GM19452 (cell line): ENCODE measurements around the gene OR4S1.
"Not testable (repeated sequence)": the region's sequence is repeated elsewhere in the genome, so short reads cannot be mapped to it uniquely, and the experiment has no call there.

Experiments
- ATAC-seq: cut with Tn5 transposase; IDR thresholded peaks from one replicate; pipeline ENCODE4 v1.9.1; 2021; ENCODE audit not compliant: unreplicated experiment

OR4S1 gene

GRCh38 chr11:48305923-48306322 is at the start of gene OR4S1:
Gene OR4S1 (plus strand): TSS chr11:48306223. CDS start chr11:48306223, 0 bp downstream.
- no peak for ATAC-seq

GRCh38 chr11:48261600-48261999 is 44.4 kb upstream of the OR4S1 start:
- no peak for ATAC-seq

- no peak for ATAC-seq
Observed at GRCh38 chr11:48263423-48263911, 42.6 kb upstream of the OR4S1 start, which contains the start of gene OR4X1. Gene OR4X1 (plus strand): TSS chr11:48263861. CDS start chr11:48263861, 0 bp downstream.

GRCh38 chr11:48270621-48271020 is 35.4 kb upstream of the OR4S1 start:
- no peak for ATAC-seq

GRCh38 chr11:48272606-48273005 is 33.4 kb upstream of the OR4S1 start:
- no peak for ATAC-seq

- peak; percentile 73 for ATAC-seq
Observed at GRCh38 chr11:48307760-48308386, 1.9 kb downstream of the OR4S1 start.

GRCh38 chr11:48313590-48313989 is 7.6 kb downstream of the OR4S1 start:
- not testable (repeated sequence) for ATAC-seq

GRCh38 chr11:48319813-48320212 is 13.8 kb downstream of the OR4S1 start:
- ATAC-seq: not testable (repeated sequence)

GRCh38 chr11:48324620-48325019 is 18.6 kb downstream of the OR4S1 start, which contains the start of gene OR4C3:
Gene OR4C3 (plus strand): TSS chr11:48324920. CDS start chr11:48325022, 102 bp downstream.
- not testable (repeated sequence) for ATAC-seq

GRCh38 chr11:48341466-48341865 is 35.4 kb downstream of the OR4S1 start:
- no peak for ATAC-seq

GRCh38 chr11:48342505-48342904 is 36.5 kb downstream of the OR4S1 start:
- not testable (repeated sequence) for ATAC-seq

GRCh38 chr11:48346286-48346685 is 40.3 kb downstream of the OR4S1 start:
- not testable (repeated sequence) for ATAC-seq

GRCh38 chr11:48354013-48354412 is 48.0 kb downstream of the OR4S1 start:
- no peak for ATAC-seq

GRCh38 chr11:48354677-48355076 is 48.7 kb downstream of the OR4S1 start:
- ATAC-seq: no peak
